Thyroid gland (tissue), 4 donors: ENCODE measurements around the gene SPPL2C. TPM values are rescaled to one million over a fixed set of nuclear protein-coding genes. Genes with fewer than 3 reads are reported as not detected.

Experiments used
- DNase-seq, 2 donors: peaks; one replicate each; pipeline ENCODE4 v3.0.0-alpha.2; 2019
- H3K27ac ChIP-seq, 3 donors: fragments of 200-600 bp; sonication (generic); 1 replicate in 2 of 3; 2 replicates in 1 of 3; pipeline ENCODE4 v1.5.1; 2016 to 2019; ENCODE audit warnings: mild to moderate bottlenecking in 1 of 3, moderate library complexity in 1 of 3
- H3K27me3 ChIP-seq: fragments of 200-600 bp; sonication (generic); one replicate; pipeline ENCODE4 v1.5.1; 2019
- H3K36me3 ChIP-seq, 2 donors: fragments of 200-600 bp; sonication (generic); one replicate each; pipeline ENCODE4 v1.5.1; 2016 to 2019
- H3K4me1 ChIP-seq, 2 donors: fragments of 200-600 bp; sonication (generic); one replicate each; pipeline ENCODE4 v1.5.1; 2017 to 2019
- H3K4me3 ChIP-seq, 3 donors: fragments of 200-600 bp; sonication (generic); replicated peaks in 1 of 3; 1 replicate in 2 of 3; 2 replicates in 1 of 3; pipeline ENCODE4 v1.5.1; 2016; ENCODE audit warnings: mild to moderate bottlenecking in 1 of 3
- H3K9me3 ChIP-seq: fragments of 200-600 bp; sonication (generic); one replicate; pipeline ENCODE4 v1.5.1; 2017
- POLR2A ChIP-seq, 2 donors: fragments of 450-650 bp; IDR thresholded peaks; one replicate each; pipeline ENCODE4 v1.6.1; 2017; ENCODE audit warnings: antibody characterized with exemption in 2 of 2, mild to moderate bottlenecking in 2 of 2, moderate library complexity in 1 of 2
- WGBS, 2 donors: methylation state at CpG; one replicate each; pipeline ENCODE4 v1.1.5; 2017; 5-methylcytosine and 5-hydroxymethylcytosine counted together
- intact Hi-C: fragments of 100-400 bp; cut with DNase I; formaldehyde crosslinking; loops from one replicate; pipeline ENCODE4 v1.15.1; 2023
- total RNA-seq, 4 donors: library from RNA; depleted of rRNA; stranded (reverse); fragments of >200 nt; gene quantifications; one replicate each; pipeline ENCODE4 v1.2.3, GENCODE V29; 2016
- TF ChIP-seq, protein P1 (sequence below), 6 experiments: fragments of 200-600 bp in 3 of 6; fragments of 450-650 bp in 3 of 6; sonication (generic) in 3 of 6; IDR thresholded peaks; one replicate each; pipeline ENCODE4 v1.5.1; 2016 to 2019; ENCODE audit warnings: antibody characterized with exemption in 6 of 6, mild to moderate bottlenecking in 2 of 6, inconsistent platforms in 1 of 6, moderate library complexity in 1 of 6

SPPL2C gene, protein sequence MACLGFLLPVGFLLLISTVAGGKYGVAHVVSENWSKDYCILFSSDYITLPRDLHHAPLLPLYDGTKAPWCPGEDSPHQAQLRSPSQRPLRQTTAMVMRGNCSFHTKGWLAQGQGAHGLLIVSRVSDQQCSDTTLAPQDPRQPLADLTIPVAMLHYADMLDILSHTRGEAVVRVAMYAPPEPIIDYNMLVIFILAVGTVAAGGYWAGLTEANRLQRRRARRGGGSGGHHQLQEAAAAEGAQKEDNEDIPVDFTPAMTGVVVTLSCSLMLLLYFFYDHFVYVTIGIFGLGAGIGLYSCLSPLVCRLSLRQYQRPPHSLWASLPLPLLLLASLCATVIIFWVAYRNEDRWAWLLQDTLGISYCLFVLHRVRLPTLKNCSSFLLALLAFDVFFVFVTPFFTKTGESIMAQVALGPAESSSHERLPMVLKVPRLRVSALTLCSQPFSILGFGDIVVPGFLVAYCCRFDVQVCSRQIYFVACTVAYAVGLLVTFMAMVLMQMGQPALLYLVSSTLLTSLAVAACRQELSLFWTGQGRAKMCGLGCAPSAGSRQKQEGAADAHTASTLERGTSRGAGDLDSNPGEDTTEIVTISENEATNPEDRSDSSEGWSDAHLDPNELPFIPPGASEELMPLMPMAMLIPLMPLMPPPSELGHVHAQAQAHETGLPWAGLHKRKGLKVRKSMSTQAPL
- total RNA-seq, result under 1 TPM in 1 of 4 donors, not detected in 3; 0.13 TPM

DNA sequence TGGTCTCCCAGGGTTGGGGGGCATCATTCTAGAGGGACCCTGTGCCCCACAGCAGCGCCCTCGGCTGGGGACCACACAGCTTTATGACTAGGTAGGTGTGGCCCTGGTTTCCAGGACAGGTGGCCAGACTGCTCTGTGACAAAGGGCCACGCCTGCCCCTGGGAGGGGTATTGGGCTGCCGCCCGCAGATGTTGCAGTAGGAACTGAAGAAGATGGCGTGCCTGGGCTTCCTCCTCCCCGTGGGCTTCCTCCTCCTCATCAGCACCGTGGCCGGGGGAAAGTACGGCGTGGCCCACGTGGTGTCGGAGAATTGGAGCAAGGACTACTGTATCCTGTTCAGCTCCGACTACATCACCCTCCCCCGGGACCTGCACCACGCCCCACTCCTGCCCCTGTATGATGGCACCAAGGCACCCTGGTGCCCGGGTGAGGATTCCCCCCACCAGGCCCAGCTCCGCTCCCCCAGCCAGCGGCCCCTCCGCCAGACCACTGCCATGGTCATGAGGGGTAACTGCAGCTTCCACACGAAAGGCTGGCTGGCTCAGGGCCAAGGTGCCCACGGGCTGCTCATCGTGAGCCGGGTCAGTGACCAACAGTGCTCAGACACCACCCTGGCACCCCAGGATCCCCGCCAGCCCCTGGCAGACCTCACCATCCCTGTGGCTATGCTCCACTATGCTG, at the start of gene SPPL2C:
TSS of gene SPPL2C (plus strand) at position 187 of the 681 bp plus-strand sequence. CDS start at position 213, 26 bp downstream.
- DNase-seq, result no peak

DNA sequence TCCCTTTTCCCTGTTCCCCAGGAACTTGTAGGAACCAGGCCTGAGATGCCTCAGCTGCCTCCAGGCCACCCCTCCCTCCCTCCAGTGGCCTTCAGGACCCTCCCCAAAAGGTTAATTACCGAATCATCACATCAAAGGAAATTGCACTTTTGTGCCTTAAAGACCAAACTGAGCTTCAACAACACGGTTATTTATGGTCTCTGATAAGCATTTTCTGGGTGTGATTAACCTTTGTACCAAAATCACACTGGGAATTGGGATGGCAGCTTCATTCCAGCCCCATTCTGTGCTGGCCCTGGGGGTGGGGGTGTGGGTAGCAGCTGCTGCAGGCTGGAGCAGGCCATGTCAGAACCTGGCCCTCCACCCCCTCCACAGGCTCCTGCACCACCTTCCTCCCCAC, 43.9 kb upstream of the SPPL2C start:
- intact Hi-C loops, result no loop called here
- WGBS, 2 donors, result 42 to 44% methylated on average over 2 of the region's 2 CpGs
- Histone ChIP-seq H3K27ac (no peak overlapping the region), H3K27me3 (no peaks in the 10 kb centered on the region), H3K4me1 (no peaks in the 10 kb centered on the region), H3K9me3 (no peaks in the 10 kb centered on the region), H3K36me3 (no peaks in the 10 kb centered on the region), H3K4me3 (no peak overlapping the region)
- TF ChIP-seq, protein P1, sequence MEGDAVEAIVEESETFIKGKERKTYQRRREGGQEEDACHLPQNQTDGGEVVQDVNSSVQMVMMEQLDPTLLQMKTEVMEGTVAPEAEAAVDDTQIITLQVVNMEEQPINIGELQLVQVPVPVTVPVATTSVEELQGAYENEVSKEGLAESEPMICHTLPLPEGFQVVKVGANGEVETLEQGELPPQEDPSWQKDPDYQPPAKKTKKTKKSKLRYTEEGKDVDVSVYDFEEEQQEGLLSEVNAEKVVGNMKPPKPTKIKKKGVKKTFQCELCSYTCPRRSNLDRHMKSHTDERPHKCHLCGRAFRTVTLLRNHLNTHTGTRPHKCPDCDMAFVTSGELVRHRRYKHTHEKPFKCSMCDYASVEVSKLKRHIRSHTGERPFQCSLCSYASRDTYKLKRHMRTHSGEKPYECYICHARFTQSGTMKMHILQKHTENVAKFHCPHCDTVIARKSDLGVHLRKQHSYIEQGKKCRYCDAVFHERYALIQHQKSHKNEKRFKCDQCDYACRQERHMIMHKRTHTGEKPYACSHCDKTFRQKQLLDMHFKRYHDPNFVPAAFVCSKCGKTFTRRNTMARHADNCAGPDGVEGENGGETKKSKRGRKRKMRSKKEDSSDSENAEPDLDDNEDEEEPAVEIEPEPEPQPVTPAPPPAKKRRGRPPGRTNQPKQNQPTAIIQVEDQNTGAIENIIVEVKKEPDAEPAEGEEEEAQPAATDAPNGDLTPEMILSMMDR (IDR thresholded peaks at IDR 0.05), result no peak
- no peak for TF ChIP-seq POLR2A (IDR thresholded peaks at IDR 0.05)
- DNase-seq, result no peak

More for the DNA sequence above, at the start of gene SPPL2C:
- WGBS, 2 donors, result 81 to 84% methylated on average over 18 to 19 of the region's 25 CpGs
- H3K36me3 ChIP-seq, result no peaks in the 10 kb centered on the region
- intact Hi-C loops, result loop anchor here (10.0 kb wide), 1 partner anchor 630 kb away; no protein-coding TSS in a partner anchor
- TF ChIP-seq, protein P1 (IDR thresholded peaks at IDR 0.05), result no peak
- TF ChIP-seq POLR2A (IDR thresholded peaks at IDR 0.05), result no peak
- no peaks in the 10 kb centered on the region for H3K27me3 ChIP-seq
- no peak within 1 kb of the TSS for H3K27ac ChIP-seq
- H3K4me1 ChIP-seq, result no peaks in the 10 kb centered on the region
- no peaks in the 10 kb centered on the region for H3K9me3 ChIP-seq
- no peak within 1 kb of the TSS for H3K4me3 ChIP-seq

DNA sequence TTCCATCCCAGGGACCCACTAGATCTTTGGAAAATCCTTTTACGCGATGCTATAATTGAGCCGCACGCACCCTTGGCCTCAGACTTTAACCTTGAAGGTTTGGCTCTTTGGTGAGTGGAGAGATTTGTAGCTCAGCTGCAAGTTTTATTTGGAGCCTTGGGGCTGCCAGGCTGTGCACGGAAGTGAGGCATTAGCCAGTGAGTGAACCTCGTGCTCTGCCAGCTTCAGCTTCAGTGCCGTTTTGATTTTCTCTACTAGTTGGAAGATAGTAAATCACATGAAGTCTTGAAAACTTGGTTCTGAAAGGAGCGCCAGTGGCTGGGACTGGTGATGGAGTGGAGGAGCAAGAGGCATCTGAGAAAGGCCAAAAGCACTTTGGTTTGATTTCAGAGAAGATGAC, 43.3 kb upstream of the SPPL2C start:
- Histone ChIP-seq H3K4me3 (no peak overlapping the region), H3K4me1 (no peaks in the 10 kb centered on the region), H3K9me3 (no peaks in the 10 kb centered on the region), H3K27me3 (no peaks in the 10 kb centered on the region), H3K27ac (no peak overlapping the region), H3K36me3 (no peaks in the 10 kb centered on the region)
- DNase-seq, result no peak
- WGBS, 2 donors, result 74 to 82% methylated on average over 8 of the region's 8 CpGs
- intact Hi-C loops, result no loop called here
- no peak for TF ChIP-seq POLR2A (IDR thresholded peaks at IDR 0.05)
- TF ChIP-seq, protein P1 (IDR thresholded peaks at IDR 0.05), result no peak

DNA sequence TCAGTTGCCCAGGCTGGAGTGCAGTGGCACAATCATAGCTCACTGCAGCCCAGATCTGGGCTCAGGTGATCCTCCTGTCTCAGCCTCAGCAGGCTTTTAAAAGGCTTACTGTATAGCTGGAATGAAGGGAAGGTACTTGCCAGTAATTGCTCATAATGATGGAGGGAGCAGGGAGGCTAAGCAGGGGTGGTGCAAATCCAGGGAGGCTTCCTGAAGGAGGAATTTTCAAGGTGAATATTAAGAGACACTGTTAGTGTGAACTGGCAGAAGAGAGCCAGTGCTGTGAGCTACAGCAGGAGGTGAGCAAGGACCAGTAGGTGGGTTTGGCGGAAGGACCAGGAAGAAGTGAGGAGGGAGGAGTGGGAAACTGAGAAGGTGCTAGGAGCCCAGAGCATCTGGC, 35.8 kb upstream of the SPPL2C start:
- WGBS, 2 donors, result 90 to 92% methylated on average over 1 of the region's 1 CpG
- H3K27ac ChIP-seq, result no peak overlapping the region
- H3K27me3 ChIP-seq, result no peaks in the 10 kb centered on the region
- no peaks in the 10 kb centered on the region for H3K36me3 ChIP-seq
- DNase-seq, result no peak
- H3K4me3 ChIP-seq, result no peak overlapping the region
- TF ChIP-seq POLR2A (IDR thresholded peaks at IDR 0.05), result no peak
- TF ChIP-seq, protein P1 (IDR thresholded peaks at IDR 0.05), result no peak
- no peaks in the 10 kb centered on the region for H3K4me1 ChIP-seq
- intact Hi-C loops, result no loop called here
- H3K9me3 ChIP-seq, result no peaks in the 10 kb centered on the region
